HepG2 (cell line): ENCODE results near the gene SSBP4. TPM values are rescaled to one million over a fixed set of nuclear protein-coding genes. Genes with fewer than 3 reads are reported as not detected.
A peak's percentile ranks its signal among the peaks of the same experiment; 100 is the strongest.

Experiments used
- IRX3 ChIP-seq: sonication (generic); formaldehyde crosslinking; IDR thresholded peaks from 2 replicates; pipeline ENCODE4 v1.8.1; 2023; ENCODE audit warnings: mild to moderate bottlenecking, low read depth, missing genetic modification reagents, borderline replicate concordance
- MTA3 ChIP-seq: sonication (generic); formaldehyde crosslinking; IDR thresholded peaks from 2 replicates; pipeline ENCODE4 v1.4.0; 2020; ENCODE audit warnings: missing genetic modification reagents
- POLR2AphosphoS5 ChIP-seq: IDR thresholded peaks from 2 replicates; pipeline ENCODE4 v1.6.1; 2012; ENCODE audit warnings: low read depth, low read length
- POLR2G ChIP-seq: fragments of 200-400 bp; formaldehyde crosslinking; IDR thresholded peaks from 2 replicates; pipeline ENCODE4 v1.6.1; 2018; ENCODE audit warnings: mild to moderate bottlenecking, low read depth, low read length, moderate library complexity
- SNAPC2 ChIP-seq: sonication (generic); formaldehyde crosslinking; IDR thresholded peaks from 2 replicates; pipeline ENCODE4 v1.8.1; 2022; ENCODE audit warnings: mild to moderate bottlenecking, missing genetic modification reagents
- SRSF1 ChIP-seq: fragments of 200-400 bp; formaldehyde crosslinking; optimal IDR thresholded peaks from 2 replicates; pipeline ENCODE3; 2017; ENCODE audit warnings: mild to moderate bottlenecking, low read depth, low read length, moderate library complexity
- TRAFD1 ChIP-seq: sonication (generic); formaldehyde crosslinking; IDR thresholded peaks from 2 replicates; pipeline ENCODE4 v1.5.1; 2020; ENCODE audit warnings: missing genetic modification reagents, mild to moderate bottlenecking, borderline replicate concordance
- ZNF160 ChIP-seq: sonication (generic); formaldehyde crosslinking; IDR thresholded peaks from 2 replicates; pipeline ENCODE4 v1.8.0; 2022; ENCODE audit warnings: mild to moderate bottlenecking, inconsistent platforms, missing genetic modification reagents
- ZNF235 ChIP-seq: sonication (generic); formaldehyde crosslinking; IDR thresholded peaks from 2 replicates; pipeline ENCODE4 v1.8.1; 2023; ENCODE audit warnings: mild to moderate bottlenecking, missing genetic modification reagents, borderline replicate concordance
- ZNF724P ChIP-seq: sonication (generic); formaldehyde crosslinking; IDR thresholded peaks from 2 replicates; pipeline ENCODE4 v1.8.0; 2022; ENCODE audit warnings: missing genetic modification reagents, borderline replicate concordance
- ZNF768 ChIP-seq: sonication (generic); formaldehyde crosslinking; IDR thresholded peaks from 2 replicates; pipeline ENCODE4 v1.4.0; 2020; ENCODE audit warnings: missing genetic modification reagents
- ZSCAN21 ChIP-seq: sonication (generic); formaldehyde crosslinking; IDR thresholded peaks from 2 replicates; pipeline ENCODE4 v1.8.0; 2022; ENCODE audit warnings: mild to moderate bottlenecking, missing genetic modification reagents, moderate library complexity, borderline replicate concordance
- polyA plus RNA-seq, 8 experiments: library from polyadenylated mRNA; depleted of rRNA in 3 of 8; stranded (reverse) in 7 of 8; unstranded in 1 of 8; fragments of >200 nt; fragmentation: Illumina TruSeq in 4 of 8; extraction: Trizol in 4 of 8; gene quantifications; 2 replicates each; pipeline versions ENCODE4 v1.2.1 to v1.2.3, GENCODE V29; 2011 to 2016; ENCODE audit warnings: low read depth in 4 of 8, missing spikeins in 1 of 8, mixed read lengths in 1 of 8; ENCODE audit not compliant: insufficient read depth in 1 of 8
- total RNA-seq, 5 experiments: library from RNA; depleted of rRNA; stranded (reverse); fragments of >200 nt; fragmentation: Illumina TruSeq; extraction: Trizol; gene quantifications; 2 replicates each; pipeline ENCODE4 v1.2.3, GENCODE V29; 2016; ENCODE audit warnings: low read depth in 1 of 5
- TF ChIP-seq, protein P1 (sequence below): sonication (generic); formaldehyde crosslinking; conservative IDR thresholded peaks from 2 replicates; pipeline ENCODE4 v1.4.0; 2020; ENCODE audit warnings: missing genetic modification reagents

SSBP4 gene
- total and polyA plus RNA-seq, 2 of the 13 experiments (the other 11 are each of a cell fraction or from before 2014, with no cell fraction given): 20.8 to 39.5 TPM

- TF ChIP-seq ZNF160 (CRISPR knock-in tag) (no peak), POLR2AphosphoS5 (peak; percentile 61), ZNF235 (CRISPR knock-in tag) (0 out of 2 replicates have a peak, but pooled peaks have one; percentile 61), ZSCAN21 (no peak; the same call in 1 of the 2 replicates), SNAPC2 (CRISPR knock-in tag) (0 out of 2 replicates have a peak, but pooled peaks have one; percentile 1), SRSF1 (peak; percentile 4), POLR2G (peak; percentile 78), MTA3 (no peak), TRAFD1 (CRISPR knock-in tag) (no peak), IRX3 (CRISPR knock-in tag) (peak; percentile 15; the same call in 1 of the 2 replicates), ZNF768 (CRISPR knock-in tag) (no peak), ZNF724P (peak; percentile 52; the same call in 1 of the 2 replicates)
- TF ChIP-seq, protein P1, sequence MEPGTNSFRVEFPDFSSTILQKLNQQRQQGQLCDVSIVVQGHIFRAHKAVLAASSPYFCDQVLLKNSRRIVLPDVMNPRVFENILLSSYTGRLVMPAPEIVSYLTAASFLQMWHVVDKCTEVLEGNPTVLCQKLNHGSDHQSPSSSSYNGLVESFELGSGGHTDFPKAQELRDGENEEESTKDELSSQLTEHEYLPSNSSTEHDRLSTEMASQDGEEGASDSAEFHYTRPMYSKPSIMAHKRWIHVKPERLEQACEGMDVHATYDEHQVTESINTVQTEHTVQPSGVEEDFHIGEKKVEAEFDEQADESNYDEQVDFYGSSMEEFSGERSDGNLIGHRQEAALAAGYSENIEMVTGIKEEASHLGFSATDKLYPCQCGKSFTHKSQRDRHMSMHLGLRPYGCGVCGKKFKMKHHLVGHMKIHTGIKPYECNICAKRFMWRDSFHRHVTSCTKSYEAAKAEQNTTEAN (CRISPR knock-in tag): no peak
Observed at GRCh38 chr19:18386543-18387271, 32.5 kb upstream of the SSBP4 start (continued).
